ENCODE measurements around the gene PHACTR1.
"Not testable (repeated sequence)": the region's sequence is repeated elsewhere in the genome, so short reads cannot be mapped to it uniquely, and the experiment has no call there.

- not testable (repeated sequence) for TF ChIP-seq CTCF, POLR2A (IDR thresholded peaks at IDR 0.05)
These were observed 46.3 kb downstream of the PHACTR1 start for GRCh38 chr6:12762731-12763434.

Measured in testis (tissue), 2 donors.